ENCODE data around the gene AURKA.

DNA sequence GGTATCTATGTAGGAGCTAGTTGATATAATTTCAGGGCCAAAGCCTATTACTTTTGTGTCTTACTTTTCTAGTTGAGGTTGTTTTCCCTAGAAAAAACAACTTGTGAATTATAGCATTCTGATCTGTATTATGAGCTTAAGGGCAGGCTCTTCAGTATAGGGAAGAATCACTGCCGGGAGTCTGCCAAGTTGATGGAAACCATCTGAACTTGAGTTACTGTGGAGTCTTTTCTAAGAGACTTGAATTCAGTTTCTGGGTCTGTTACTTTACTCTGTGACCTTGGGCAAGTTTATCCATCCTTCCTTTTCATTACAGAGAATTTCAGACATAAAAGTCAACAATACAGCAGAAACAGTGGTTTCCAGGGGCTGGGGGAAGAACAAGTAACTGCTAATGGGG is 17.9 kb upstream of the AURKA start:
- TF ChIP-seq, protein P1, sequence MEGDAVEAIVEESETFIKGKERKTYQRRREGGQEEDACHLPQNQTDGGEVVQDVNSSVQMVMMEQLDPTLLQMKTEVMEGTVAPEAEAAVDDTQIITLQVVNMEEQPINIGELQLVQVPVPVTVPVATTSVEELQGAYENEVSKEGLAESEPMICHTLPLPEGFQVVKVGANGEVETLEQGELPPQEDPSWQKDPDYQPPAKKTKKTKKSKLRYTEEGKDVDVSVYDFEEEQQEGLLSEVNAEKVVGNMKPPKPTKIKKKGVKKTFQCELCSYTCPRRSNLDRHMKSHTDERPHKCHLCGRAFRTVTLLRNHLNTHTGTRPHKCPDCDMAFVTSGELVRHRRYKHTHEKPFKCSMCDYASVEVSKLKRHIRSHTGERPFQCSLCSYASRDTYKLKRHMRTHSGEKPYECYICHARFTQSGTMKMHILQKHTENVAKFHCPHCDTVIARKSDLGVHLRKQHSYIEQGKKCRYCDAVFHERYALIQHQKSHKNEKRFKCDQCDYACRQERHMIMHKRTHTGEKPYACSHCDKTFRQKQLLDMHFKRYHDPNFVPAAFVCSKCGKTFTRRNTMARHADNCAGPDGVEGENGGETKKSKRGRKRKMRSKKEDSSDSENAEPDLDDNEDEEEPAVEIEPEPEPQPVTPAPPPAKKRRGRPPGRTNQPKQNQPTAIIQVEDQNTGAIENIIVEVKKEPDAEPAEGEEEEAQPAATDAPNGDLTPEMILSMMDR (IDR thresholded peaks at IDR 0.05), result no peak
- no peak for TF ChIP-seq POLR2A (IDR thresholded peaks at IDR 0.05)
